Kidney epithelial cell (primary cell): ENCODE measurements around the gene ATP5F1D. TPM values are rescaled to one million over a fixed set of nuclear protein-coding genes. Genes with fewer than 3 reads are reported as not detected.

Experiments used
- DNase-seq: peaks from one replicate; pipeline ENCODE4 v3.0.0-alpha.2; 2010; ENCODE audit warnings: low read depth
- H3K27me3 ChIP-seq: 2 replicates; pipeline ENCODE4 v1.6.0; 2011; ENCODE audit warnings: low read length; ENCODE audit not compliant: control insufficient read depth, insufficient read depth
- H3K36me3 ChIP-seq: 2 replicates; pipeline ENCODE4 v1.5.1; 2011; ENCODE audit warnings: low read length; ENCODE audit not compliant: control insufficient read depth, insufficient read depth
- H3K4me3 ChIP-seq: 2 replicates; pipeline ENCODE4 v1.5.1; 2011; ENCODE audit warnings: low read depth, mild to moderate bottlenecking, control low read depth, low read length
- total RNA-seq: library from RNA; depleted of rRNA; stranded (reverse); fragments of >200 nt; gene quantifications from 2 replicates; pipeline ENCODE4 v1.2.3, GENCODE V29; 2015
- TF ChIP-seq, protein P1 (sequence below): IDR thresholded peaks from 2 replicates; pipeline ENCODE4 v1.5.1; 2011; ENCODE audit warnings: mild to moderate bottlenecking, moderate library complexity, low read length, control low read depth, inconsistent platforms; ENCODE audit not compliant: insufficient read depth, poor library complexity, severe bottlenecking

Gene ATP5F1D
- total RNA-seq, 1 donor from 2014 or later, result 55.3 TPM

DNA sequence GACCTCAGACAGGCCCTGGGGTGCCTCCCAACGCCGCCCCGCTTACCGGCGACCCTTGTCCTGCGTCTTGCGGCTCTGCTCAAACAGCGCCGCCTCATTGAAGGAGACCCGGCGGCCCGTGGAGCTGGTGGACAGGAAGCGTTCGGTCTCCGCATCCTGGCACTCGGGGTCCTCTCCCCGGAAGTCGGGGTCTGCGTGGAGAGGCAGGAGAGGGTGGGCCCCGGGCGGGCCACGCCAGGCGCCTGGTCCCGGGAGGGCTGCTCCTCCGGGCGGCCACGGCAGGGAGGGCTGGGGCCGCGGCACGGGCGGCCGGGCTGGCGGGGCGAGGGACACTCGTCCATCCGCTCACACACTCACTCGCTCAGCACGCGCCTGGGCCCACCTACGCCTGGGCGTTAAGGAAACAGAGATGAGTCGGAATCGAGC, 6.6 kb upstream of the ATP5F1D start:
- no peak for DNase-seq
- Histone ChIP-seq H3K36me3 (peaks cover 2% of the 10 kb centered on the region), H3K4me3 (no peak overlapping the region), H3K27me3 (no peaks in the 10 kb centered on the region)
- TF ChIP-seq, protein P1, sequence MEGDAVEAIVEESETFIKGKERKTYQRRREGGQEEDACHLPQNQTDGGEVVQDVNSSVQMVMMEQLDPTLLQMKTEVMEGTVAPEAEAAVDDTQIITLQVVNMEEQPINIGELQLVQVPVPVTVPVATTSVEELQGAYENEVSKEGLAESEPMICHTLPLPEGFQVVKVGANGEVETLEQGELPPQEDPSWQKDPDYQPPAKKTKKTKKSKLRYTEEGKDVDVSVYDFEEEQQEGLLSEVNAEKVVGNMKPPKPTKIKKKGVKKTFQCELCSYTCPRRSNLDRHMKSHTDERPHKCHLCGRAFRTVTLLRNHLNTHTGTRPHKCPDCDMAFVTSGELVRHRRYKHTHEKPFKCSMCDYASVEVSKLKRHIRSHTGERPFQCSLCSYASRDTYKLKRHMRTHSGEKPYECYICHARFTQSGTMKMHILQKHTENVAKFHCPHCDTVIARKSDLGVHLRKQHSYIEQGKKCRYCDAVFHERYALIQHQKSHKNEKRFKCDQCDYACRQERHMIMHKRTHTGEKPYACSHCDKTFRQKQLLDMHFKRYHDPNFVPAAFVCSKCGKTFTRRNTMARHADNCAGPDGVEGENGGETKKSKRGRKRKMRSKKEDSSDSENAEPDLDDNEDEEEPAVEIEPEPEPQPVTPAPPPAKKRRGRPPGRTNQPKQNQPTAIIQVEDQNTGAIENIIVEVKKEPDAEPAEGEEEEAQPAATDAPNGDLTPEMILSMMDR, result no peak

GRCh38 chr19:1235625-1236538, 5.7 kb upstream of the ATP5F1D start:
- DNase-seq, result no peak
- Histone ChIP-seq H3K4me3 (peak overlapping the region; percentile 41), H3K27me3 (no peaks in the 10 kb centered on the region), H3K36me3 (peaks cover 2% of the 10 kb centered on the region)
- TF ChIP-seq, protein P1, result no peak

GRCh38 chr19:1236576-1236975, 5.0 kb upstream of the ATP5F1D start:
- Histone ChIP-seq H3K27me3 (no peaks in the 10 kb centered on the region), H3K4me3 (peak overlapping the region; percentile 87), H3K36me3 (peaks cover 2% of the 10 kb centered on the region)
- TF ChIP-seq, protein P1, result no peak
- DNase-seq, result no peak

- TF ChIP-seq, protein P1, result no peak
- Histone ChIP-seq H3K27me3 (no peaks in the 10 kb centered on the region), H3K36me3 (no peaks in the 10 kb centered on the region), H3K4me3 (peak overlapping the region; percentile 87)
- no peak for DNase-seq
These were observed 4.4 kb upstream of the ATP5F1D start for GRCh38 chr19:1237027-1237659.

DNA sequence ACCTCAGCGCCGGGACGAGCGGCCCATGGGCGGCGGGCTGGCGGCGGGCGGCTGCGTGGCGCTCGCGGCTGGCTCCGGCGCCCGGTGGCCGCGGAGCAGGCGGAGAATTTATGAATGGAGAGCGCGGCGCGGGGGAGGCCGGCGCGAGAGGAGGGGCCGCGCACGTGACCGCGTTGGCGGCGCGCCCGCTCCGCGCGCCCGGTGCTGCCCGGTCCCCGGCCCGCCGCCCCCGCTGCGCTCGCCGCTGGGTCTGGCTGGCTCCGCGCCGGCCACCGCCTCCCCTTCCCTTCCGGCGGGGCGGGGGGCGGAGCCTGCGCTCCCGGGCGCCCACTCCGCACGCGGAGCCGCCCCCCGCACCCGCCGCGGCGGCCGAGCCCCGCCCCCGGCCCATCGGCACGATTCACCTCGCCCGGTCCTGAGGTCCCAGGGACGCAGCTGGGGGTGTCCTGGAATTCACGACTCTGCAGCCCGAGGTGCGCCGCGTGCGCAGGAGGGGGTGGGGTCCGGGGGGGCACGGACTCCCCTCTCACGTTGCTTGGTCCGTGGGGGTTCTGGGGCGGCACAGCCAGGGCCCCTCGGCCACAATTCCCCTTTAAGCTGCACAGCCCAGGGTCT, 3.7 kb upstream of the ATP5F1D start, which contains the start of gene CBARP:
TSS of gene CBARP (minus strand) at position 252 of the 615 bp plus-strand sequence. CDS start 1,905 bp downstream, outside the sequence.
- DNase-seq, result no peak
- TF ChIP-seq, protein P1, result no peak

More for the DNA sequence above, 3.7 kb upstream of the ATP5F1D start, which contains the start of gene CBARP:
- Histone ChIP-seq H3K27me3 (no peaks in the 10 kb centered on the region), H3K36me3 (no peaks in the 10 kb centered on the region), H3K4me3 (peak within 1 kb of the TSS; percentile 87)
